GM23248 (cell line): ENCODE measurements around the gene ADSS1.

Source experiments
- EZH2 ChIP-seq: fragments of 200-600 bp; sonication (generic); IDR thresholded peaks from 2 replicates; pipeline ENCODE4 v1.6.1; 2018; ENCODE audit warnings: antibody characterized with exemption, mild to moderate bottlenecking; ENCODE audit not compliant: insufficient read depth, poor library complexity, severe bottlenecking
- EZH2phosphoT487 ChIP-seq: fragments of 200-600 bp; sonication (generic); IDR thresholded peaks from 2 replicates; pipeline ENCODE4 v1.6.1; 2018; ENCODE audit warnings: antibody characterized with exemption, moderate library complexity, mild to moderate bottlenecking, low read depth; ENCODE audit not compliant: insufficient read depth

DNA sequence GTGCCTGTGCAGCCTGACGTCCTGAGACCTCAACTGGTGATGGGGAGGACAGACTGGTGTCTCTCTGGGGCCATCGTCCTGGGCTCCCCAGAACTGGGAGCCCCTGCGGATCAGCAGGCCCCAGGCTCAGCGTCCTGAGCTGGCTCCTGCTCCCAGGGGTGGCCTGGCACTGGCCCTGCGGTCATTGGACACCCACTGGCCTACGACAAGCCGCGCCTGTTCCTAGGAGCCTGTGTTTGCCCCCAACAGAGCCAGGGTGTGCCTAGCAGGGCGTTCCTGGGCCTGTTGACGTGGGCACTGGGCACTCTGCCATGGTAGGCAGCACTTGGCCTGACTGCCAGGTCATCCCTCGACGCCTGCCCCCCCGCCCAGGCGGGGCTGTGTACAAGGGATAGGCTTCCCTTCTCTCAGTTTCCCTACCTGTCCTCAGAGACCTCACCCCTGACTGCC lies 8.4 kb downstream of the ADSS1 start:
- TF ChIP-seq EZH2phosphoT487 (no peak), EZH2 (no peak)
